ENCODE data around the gene CCND1.

The CCND1 gene

DNA sequence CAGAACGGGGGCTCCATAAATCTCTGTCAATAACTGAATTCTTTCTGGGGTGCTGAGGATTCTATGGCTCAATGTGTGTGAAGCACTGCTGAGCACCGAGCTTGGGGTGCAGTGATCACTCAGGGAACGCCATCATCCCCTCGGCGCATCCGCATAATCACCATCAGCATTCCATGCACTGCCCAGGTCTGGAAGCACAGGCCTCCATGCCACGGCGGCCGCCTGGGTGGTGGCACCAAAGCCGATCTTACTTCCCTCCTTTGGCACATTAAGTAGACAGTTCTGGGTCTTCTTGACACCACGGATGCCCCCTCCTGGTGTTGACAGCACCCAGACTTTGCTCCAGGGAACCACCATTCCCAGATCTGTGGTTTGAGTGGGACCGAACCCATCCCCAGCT lies 18.6 kb downstream of the CCND1 start:
- no peaks in the 10 kb centered on the region for H3K27me3 ChIP-seq
- DNase-seq: no peak
- H3K4me1 ChIP-seq: no peaks in the 10 kb centered on the region; the same call in none of the 2 replicates
- TF ChIP-seq, protein P1, sequence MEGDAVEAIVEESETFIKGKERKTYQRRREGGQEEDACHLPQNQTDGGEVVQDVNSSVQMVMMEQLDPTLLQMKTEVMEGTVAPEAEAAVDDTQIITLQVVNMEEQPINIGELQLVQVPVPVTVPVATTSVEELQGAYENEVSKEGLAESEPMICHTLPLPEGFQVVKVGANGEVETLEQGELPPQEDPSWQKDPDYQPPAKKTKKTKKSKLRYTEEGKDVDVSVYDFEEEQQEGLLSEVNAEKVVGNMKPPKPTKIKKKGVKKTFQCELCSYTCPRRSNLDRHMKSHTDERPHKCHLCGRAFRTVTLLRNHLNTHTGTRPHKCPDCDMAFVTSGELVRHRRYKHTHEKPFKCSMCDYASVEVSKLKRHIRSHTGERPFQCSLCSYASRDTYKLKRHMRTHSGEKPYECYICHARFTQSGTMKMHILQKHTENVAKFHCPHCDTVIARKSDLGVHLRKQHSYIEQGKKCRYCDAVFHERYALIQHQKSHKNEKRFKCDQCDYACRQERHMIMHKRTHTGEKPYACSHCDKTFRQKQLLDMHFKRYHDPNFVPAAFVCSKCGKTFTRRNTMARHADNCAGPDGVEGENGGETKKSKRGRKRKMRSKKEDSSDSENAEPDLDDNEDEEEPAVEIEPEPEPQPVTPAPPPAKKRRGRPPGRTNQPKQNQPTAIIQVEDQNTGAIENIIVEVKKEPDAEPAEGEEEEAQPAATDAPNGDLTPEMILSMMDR (IDR thresholded peaks at IDR 0.05; ENCODE audit: low read depth, low read length): no peak
- no peaks in the 10 kb centered on the region for H3K9me3 ChIP-seq
- peaks cover 9% of the 10 kb centered on the region for H3K36me3 ChIP-seq
- no peak overlapping the region for H3K4me3 ChIP-seq (ENCODE audit: low read depth, low read length)

DNA sequence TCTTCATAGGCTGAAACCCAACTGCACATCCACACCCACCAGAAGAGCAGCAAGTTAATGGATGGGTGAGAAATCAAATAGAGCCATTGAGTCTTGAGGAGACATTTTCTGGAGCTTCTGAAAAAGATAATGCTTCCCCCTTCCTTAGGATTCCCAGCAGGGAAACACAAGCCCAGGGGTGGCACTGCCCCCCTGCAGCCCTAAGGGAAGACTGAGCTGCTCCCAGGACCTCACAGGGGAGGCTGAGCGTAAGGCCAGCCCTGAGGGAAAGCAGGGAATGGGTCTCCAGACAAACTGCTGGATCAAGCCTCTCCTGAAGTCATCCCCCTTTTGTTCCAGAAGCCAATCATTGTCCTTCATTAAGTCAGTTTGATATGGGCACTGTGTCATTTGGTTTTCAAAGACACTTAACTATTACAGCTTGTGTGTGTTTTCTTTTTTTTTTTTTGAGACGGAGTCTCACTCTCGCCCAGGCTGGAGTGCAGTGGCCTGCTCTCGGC lies 19.1 kb downstream of the CCND1 start:
- H3K4me1 ChIP-seq: no peaks in the 10 kb centered on the region; the same call in none of the 2 replicates
- H3K4me3 ChIP-seq (ENCODE audit: low read depth, low read length): no peak overlapping the region
- no peak for DNase-seq
- no peaks in the 10 kb centered on the region for H3K9me3 ChIP-seq
- H3K36me3 ChIP-seq: peaks cover 7% of the 10 kb centered on the region
- TF ChIP-seq, protein P1 (IDR thresholded peaks at IDR 0.05; ENCODE audit: low read depth, low read length): no peak
- no peaks in the 10 kb centered on the region for H3K27me3 ChIP-seq

DNA sequence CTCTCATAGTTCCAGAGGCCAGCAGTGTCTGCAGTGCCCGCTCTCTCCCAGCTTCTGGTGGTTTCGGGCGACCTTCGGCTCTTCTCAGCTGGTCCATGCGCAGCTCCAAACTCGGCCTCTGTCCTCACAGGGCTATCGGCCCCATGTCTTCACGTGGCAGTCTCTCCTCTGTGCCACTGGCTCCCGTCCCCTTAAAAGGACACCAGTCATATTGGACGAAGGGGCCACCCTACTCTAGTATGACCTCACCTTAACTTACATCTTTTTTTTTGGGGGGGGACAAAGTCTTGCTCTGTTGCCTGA lies 20.4 kb downstream of the CCND1 start:
- H3K4me3 ChIP-seq (ENCODE audit: low read depth, low read length): no peak overlapping the region
- no peaks in the 10 kb centered on the region; the same call in none of the 2 replicates for H3K4me1 ChIP-seq
- TF ChIP-seq, protein P1 (IDR thresholded peaks at IDR 0.05; ENCODE audit: low read depth, low read length): no peak
- no peak for DNase-seq
- H3K27me3 ChIP-seq: no peaks in the 10 kb centered on the region
- H3K36me3 ChIP-seq: peaks cover 6% of the 10 kb centered on the region
- no peaks in the 10 kb centered on the region for H3K9me3 ChIP-seq

- H3K4me3 ChIP-seq (ENCODE audit: low read depth, low read length): no peak overlapping the region
- no peaks in the 10 kb centered on the region for H3K27me3 ChIP-seq
- peaks cover 14% of the 10 kb centered on the region for H3K36me3 ChIP-seq
- TF ChIP-seq, protein P1 (IDR thresholded peaks at IDR 0.05; ENCODE audit: low read depth, low read length): peak; percentile 47
- no peaks in the 10 kb centered on the region; the same call in none of the 2 replicates for H3K4me1 ChIP-seq
- DNase-seq: no peak
- no peaks in the 10 kb centered on the region for H3K9me3 ChIP-seq
Measured at GRCh38 chr11:69662021-69662698, 21.2 kb downstream of the CCND1 start.

GRCh38 chr11:69662806-69663205 lies 21.9 kb downstream of the CCND1 start:
- TF ChIP-seq, protein P1 (IDR thresholded peaks at IDR 0.05; ENCODE audit: low read depth, low read length): no peak
- Histone ChIP-seq H3K4me1 (no peaks in the 10 kb centered on the region; the same call in none of the 2 replicates), H3K9me3 (no peaks in the 10 kb centered on the region), H3K36me3 (peaks cover 21% of the 10 kb centered on the region), H3K4me3 (ENCODE audit: low read depth, low read length) (no peak overlapping the region), H3K27me3 (no peaks in the 10 kb centered on the region)
- no peak for DNase-seq

DNA sequence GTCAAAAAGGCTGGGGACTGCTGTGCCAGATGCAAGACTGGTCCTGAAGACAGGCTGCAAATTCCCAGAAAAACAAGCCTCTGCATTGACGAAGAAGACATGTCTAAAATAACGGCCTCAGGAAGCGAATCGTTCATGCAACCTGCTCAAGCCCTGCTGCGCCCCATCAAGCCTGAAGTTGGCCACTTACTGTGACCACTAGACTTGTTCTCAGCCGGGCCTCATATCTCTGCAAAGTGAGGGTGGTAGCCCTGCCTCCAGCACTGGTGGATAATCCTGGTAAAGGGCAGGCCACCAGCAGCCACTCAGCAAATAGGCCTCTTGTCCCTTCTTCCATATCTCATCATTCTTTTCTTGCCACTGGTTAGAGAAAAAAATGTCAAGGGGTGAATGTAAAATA lies 22.4 kb downstream of the CCND1 start:
- H3K36me3 ChIP-seq: peaks cover 25% of the 10 kb centered on the region
- no peaks in the 10 kb centered on the region; the same call in none of the 2 replicates for H3K4me1 ChIP-seq
- DNase-seq: no peak
- no peak overlapping the region for H3K4me3 ChIP-seq (ENCODE audit: low read depth, low read length)
- TF ChIP-seq, protein P1 (IDR thresholded peaks at IDR 0.05; ENCODE audit: low read depth, low read length): no peak
- H3K27me3 ChIP-seq: no peaks in the 10 kb centered on the region
- no peaks in the 10 kb centered on the region for H3K9me3 ChIP-seq

All from BE2C (cell line).